COLO668 (cell line): ENCODE results near the gene TXNRD3.

Experiments
- DNase-seq: peaks from one replicate; lab custom pipeline; 2025; ENCODE audit not compliant: unreplicated experiment; lab: John Stamatoyannopoulos, UW

Gene TXNRD3

DNA sequence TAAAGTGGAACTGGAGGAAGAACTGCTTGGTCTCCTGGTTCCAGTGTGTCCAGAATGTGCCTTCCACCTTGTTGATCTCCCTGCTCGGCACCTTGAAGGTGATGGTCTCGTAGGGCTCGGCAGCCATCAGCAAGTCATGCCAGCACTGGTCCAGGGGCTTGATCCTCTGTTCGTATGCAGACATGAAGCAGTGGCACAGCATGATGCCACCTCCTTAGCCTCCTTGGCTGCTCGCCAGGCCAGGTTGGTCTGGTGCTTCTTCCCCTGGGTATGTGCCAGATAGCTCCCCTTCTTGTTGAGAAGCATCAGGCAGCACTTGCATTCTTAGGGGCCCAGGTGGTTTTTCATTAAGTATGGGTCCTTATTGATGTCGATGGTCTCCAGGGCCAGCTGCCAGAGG, 17.8 kb upstream of the TXNRD3 start:
- no peak for DNase-seq

DNA sequence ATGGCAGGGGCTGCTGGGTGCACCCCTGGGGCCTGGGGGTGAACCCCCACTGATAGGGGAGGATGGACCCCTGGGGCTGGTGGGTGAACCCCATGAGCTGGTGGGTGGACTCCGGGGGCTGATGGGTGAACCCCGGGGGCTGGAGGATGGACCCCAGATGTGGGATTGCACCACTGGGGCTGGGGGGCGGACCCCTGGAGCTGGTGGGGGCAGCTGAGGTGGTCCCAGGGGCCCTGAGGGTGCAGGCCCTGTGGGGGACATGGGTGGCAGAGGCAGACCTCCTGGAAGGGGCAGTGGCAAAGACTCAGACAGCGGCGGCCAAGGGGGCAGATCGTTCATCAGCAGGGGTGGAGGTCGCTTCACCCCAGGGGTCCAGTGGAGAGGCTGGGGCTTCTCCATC, 17.4 kb upstream of the TXNRD3 start:
- no peak for DNase-seq

DNA sequence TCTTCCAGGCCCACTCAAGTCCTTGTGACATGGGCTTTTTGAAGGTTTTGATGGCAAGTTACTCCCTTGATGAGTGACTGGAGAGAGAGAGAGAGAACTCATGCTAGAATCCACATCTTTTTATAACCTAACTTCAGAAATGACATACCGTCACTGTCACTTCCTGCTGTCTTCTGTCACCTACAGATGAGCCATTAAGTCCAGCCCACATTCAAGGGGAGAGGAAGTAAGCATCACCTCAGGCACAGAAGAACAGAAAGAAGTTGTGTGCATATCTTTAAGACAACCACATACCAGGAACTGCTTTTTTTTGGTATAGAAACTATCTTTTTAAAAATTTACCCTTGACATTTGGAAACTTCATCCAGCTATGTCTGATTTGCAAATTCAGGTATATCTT, 16.6 kb upstream of the TXNRD3 start:
- DNase-seq, result no peak

- no peak for DNase-seq
These were observed 13.8 kb upstream of the TXNRD3 start for GRCh38 chr3:126668450-126669401.

- no peak for DNase-seq
These were observed 12.9 kb upstream of the TXNRD3 start for GRCh38 chr3:126667631-126668449.

DNA sequence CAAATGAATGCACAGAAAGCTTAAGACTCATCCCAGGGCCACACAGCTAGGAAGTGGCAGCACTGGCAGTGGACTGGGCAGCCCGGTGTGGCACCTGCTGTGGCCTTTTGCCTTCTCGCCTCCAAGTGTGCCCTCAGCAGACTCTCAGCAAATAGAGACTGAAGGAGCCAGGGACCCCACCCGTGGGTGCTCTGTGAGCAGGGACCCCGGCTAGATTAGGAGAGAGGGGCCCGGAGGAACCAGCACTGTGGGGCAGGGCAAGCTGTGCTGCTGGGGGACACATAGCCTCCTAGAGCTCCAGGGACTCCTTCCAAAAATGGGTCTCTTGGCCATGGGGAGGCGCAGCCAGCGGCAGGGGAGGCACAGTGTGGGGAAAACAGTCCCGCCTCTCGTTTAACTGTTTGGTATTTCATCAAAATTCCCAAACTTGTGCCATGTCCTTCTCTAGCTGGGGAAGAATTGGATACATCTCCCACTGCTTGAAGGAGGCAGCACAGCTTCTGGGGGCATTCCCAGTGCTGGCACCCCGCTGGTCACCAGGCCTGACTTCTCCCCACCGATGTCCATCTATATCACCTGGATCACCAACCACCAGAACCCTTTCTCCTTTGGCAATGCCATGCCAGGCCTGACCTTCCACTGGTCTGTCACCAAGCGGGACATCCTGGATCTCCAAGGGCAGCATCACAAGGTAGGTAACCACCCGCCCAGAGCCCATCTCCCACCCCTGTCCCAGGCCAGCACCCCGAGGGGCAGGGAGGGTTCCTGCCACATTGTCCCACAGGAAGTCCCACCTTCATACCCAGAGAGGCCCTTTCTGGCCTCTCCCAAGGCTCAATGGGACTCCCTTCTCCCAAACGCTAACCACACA, 12.0 kb upstream of the TXNRD3 start:
- DNase-seq, result no peak

DNA sequence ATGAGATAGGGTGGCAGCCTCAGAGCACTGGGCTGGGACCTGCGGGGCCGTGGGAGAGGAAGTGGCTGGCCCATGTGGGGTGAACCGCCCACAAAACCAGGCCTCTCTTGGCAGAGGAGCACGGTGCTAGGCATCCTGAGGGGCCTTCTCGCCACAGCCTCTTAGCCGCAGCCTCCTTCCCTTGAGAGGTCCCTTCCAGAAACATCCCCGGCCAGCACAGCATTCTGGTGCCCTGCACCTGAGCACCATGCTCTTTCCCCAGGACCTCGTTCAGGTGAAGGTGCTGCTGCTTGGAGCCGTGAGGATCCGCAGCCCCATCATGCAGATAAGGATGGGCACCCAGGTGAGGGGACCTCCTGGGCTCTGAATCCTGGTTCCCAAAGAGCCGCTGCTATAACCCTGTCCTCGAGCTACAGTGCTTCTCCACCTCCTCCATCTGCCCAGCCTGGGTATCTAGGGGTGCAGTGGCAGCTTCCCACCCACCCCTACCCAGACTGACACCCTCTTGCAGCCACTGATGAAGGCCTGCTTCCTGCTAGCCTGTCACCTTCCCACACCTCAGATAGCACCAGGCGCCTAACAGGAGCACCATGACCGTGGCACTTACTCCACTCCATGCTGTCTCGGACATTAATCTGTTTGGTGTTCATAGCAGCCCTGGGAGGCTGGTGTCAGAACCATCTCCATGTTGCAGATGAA, 11.2 kb upstream of the TXNRD3 start:
- DNase-seq, result no peak

DNA sequence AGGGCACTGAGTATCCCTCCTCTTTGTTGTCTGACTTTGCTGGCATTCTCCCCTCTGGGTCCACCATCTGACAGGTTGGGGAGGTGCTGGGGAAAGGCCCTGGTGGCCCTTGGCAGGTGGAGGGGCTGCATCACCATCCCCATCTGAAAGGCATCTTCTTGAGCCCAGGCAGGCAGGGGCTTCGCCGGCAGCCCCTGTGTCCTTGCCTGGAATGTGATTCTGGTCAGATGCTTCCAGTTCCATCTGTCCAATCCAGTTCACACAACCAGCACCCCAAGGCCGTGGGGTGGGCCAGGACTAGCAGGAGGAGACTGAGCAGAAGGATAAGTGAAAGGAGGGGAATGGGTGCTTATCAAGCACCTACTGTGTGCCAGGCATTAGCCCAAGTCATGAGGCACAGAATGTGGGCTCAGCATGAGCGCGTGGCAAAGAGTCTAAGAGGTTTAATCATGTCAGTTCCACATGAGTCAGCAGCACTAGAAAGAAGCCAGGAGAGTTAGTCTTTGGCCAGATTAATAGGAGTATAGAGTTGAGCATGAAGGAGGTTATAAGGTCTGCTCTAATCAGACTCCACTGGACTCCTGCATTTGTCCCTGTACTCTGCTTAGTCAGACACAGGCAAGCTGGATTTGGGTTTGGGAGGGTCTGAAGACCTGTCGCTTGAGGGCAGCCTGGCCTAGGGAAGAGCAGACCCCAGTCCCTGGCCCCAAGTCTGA, 10.5 kb upstream of the TXNRD3 start:
- DNase-seq, result no peak

DNA sequence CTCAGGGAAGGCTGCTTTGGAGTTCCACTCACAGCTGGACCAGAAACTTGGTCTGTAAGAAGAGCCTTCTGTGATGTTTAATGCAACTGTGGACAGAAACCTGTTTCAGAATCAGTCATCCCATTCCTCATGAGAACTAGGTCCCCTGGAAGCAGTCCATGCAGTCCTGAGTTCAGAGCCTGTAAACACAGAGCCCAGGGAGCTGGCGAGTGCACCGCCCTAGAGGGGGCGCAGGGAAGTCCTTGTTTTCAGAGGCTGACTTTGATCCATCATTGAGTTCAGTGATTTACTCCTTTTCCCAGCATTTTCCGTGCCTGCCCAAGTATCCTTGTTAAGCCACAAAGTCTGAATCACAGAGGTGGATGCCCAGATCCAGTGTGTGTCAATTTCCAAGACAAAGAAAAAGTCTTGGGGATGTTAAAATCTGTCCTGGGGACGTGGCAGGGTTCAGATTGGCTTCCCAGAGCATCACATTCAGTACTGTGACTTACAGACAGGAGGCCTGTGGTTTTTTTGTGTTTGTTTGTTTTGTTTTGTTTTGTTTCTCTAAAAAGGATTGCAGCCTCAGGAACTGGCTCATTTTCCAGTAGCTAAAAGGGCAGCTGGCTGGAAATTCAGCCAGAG, 9.8 kb upstream of the TXNRD3 start:
- no peak for DNase-seq

GRCh38 chr3:126663750-126664149, 8.8 kb upstream of the TXNRD3 start:
- DNase-seq, result no peak

DNA sequence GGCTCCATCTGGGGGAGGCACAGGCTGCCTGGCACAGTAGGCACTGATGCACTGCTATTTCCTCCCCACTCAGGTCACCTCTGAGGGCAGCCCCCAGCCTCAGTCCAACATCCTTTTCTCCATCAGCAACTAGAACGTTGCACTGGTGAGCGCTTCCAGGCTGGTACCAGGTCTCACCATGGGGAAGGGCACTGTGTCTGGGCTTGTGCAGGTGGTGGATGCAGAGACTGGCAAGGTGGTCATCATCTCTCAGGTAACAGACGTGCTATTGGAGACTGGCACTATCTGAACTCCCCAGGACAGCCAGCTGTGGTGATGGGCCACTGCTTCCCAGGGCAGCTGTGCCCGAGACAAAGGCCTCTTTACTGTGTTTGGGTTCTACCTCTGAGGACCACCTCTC, 8.3 kb upstream of the TXNRD3 start:
- no peak for DNase-seq

GRCh38 chr3:126661532-126662364, 6.8 kb upstream of the TXNRD3 start:
- no peak for DNase-seq

- DNase-seq, result peak; percentile 6
These were observed 5.3 kb upstream of the TXNRD3 start for GRCh38 chr3:126659915-126660886.

GRCh38 chr3:126658584-126658983, 3.7 kb upstream of the TXNRD3 start:
- DNase-seq, result no peak

DNA sequence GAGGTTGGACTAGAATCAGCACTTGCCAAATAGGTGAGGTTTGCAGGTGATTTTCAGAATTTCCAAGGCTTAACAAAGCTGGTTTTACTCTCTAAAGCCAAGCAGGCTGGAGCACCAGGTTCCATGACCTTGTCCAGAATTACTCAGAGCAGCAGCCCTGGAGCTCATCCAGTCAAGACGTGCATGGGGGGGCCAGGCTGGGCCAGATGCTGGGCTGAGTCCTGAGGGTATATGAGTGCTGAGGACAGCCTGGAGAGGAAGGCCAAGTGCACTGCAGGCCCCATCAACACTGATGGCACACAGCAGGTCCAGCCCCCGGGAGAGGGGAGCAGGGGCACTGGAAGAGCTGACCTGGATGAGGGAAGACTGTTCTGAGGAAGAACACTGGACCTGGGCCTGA, 3.0 kb upstream of the TXNRD3 start:
- no peak for DNase-seq

- no peak for DNase-seq
These were observed 1.6 kb upstream of the TXNRD3 start for GRCh38 chr3:126656371-126657134.

GRCh38 chr3:126655887-126656286, 963 bp upstream of the TXNRD3 start:
- DNase-seq, result no peak
